Retinal pigment epithelial cell (primary cell): ENCODE results near the gene MEI1.

ENCODE experiments used
- DNase-seq: peaks from one replicate; pipeline ENCODE4 v3.0.0-alpha.2; 2010; ENCODE audit warnings: low read depth
- H3K4me3 ChIP-seq: 2 replicates; pipeline ENCODE4 v1.5.1; 2011; ENCODE audit warnings: mild to moderate bottlenecking, low read length, control low read depth, moderate library complexity
- TF ChIP-seq, protein P1 (sequence below): conservative IDR thresholded peaks from 2 replicates; pipeline ENCODE4 v1.5.1; 2011; ENCODE audit warnings: low read depth, low read length, control low read depth, inconsistent platforms

The MEI1 gene

DNA sequence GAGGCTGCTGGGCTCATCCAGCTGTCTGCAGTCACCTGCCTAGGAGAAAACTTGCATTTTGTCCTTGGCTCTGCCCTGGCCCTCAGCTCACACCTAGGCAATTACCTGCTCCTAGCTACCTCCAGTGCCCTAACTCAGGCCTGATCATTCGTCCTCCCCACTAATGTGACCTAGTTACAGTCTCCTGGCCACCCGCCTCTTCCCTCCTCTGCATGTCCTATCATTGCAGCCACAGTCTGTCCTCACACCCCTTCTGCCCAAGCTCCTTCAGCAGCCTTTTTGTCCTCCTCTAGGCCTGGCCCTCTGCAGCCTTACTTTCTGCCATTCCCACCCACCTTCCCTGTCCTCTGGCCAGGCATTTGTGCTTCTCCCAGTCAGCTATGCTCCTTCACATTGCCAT lies 83.4 kb downstream of the MEI1 start:
- H3K4me3 ChIP-seq, result no peak overlapping the region
- TF ChIP-seq, protein P1, sequence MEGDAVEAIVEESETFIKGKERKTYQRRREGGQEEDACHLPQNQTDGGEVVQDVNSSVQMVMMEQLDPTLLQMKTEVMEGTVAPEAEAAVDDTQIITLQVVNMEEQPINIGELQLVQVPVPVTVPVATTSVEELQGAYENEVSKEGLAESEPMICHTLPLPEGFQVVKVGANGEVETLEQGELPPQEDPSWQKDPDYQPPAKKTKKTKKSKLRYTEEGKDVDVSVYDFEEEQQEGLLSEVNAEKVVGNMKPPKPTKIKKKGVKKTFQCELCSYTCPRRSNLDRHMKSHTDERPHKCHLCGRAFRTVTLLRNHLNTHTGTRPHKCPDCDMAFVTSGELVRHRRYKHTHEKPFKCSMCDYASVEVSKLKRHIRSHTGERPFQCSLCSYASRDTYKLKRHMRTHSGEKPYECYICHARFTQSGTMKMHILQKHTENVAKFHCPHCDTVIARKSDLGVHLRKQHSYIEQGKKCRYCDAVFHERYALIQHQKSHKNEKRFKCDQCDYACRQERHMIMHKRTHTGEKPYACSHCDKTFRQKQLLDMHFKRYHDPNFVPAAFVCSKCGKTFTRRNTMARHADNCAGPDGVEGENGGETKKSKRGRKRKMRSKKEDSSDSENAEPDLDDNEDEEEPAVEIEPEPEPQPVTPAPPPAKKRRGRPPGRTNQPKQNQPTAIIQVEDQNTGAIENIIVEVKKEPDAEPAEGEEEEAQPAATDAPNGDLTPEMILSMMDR, result no peak
- DNase-seq, result no peak

DNA sequence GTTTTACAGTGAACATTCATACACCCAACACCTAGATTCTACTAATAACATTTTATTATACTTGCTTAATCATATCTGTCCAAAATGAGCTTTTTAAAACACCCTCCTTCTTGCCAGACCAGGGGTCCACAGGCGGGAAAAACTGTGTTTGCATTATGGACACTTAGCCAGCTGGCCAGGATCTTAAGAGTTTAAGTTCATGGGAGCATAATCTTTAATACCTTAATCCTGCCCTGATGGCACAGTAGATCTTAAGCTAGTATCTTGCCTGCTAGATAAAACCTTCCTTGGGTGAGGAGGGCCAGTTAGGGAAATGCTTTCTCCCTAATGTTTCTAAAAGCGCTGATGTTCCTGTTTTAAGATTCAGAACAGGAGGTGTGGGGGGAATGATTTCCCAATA lies 88.0 kb downstream of the MEI1 start:
- no peak for DNase-seq
- no peak overlapping the region for H3K4me3 ChIP-seq
- TF ChIP-seq, protein P1, result no peak

DNA sequence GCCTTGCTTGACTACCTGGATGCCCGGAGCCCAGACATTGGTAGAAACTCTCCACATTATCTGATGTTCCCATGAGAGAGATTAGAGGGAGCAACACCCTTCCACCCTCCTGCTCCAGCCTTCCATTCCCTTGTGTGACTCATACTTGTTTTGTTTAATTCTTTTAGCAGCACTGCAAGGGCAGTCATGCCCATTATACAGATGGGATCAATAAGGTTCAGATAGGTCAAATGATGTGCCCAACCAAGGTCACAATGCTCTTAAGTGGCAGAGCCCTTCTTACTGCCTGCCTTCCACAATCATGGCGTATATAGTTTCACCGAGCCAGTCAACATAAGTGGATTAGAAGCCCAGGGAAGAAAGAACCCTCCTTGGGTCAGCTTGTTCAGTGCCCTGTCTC lies 94.6 kb downstream of the MEI1 start:
- TF ChIP-seq, protein P1, result no peak
- no peak for DNase-seq
- H3K4me3 ChIP-seq, result no peak overlapping the region

DNA sequence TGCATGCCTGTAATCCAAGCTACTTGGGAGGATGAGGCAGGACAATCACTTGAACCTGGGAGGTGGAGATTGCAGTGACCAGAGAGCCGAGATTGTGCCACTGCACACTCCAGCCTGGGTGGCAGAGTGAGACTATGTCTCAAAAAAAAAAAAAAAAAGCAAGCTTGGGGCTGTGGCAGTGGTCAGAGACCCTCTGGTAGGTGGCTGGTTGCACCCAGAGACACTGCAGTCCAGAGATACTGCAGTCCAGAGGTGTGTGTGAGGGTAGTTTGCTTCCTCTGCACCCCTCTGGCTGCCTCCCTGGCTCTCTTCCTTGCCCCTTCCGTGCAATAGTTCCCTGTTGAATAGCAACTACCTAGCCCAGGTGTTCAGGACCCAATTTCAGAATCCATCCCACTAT lies 99.4 kb downstream of the MEI1 start:
- TF ChIP-seq, protein P1, result no peak
- no peak overlapping the region for H3K4me3 ChIP-seq
- DNase-seq, result no peak

DNA sequence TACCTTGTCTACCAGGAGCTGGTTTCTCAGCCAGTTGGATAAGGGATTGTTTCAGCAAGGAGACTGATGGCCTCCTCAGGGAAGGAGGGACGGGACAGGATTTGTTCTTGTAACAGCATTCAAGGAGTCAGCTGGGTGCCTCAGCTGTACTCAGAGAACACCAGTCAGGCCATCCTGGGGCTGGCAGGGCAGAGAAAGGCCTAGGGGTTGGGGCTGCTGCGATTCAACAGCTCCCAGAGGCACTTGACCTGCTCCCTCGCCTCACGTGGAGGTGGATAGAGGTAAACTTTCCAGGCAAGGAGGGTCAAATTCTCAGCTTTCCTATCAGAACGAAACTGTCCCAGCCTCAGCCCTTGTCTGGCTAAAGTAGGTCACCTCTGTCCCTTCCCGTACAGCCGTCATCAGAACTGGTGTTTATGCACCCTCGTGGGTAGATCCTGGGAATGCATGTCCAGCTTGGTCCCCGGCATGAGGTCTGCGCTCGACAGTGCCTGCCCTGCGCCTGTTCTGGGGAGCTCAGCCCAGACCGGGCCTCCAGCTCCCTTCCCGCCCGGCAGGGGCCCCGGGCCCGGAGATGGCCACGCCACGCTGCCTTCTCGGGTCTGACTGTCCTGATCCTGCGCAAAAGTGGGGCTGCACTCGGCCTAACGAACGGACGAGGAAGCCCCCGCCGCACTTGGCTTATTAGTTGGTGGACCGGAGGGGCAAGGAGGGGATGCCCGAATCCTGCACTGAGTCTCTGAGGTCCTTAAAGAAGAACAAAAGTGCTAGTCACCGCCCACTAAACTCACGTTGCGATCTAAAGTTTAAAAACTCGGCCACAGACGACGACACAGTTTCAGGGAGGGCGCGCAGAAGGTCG lies 100.4 kb downstream of the MEI1 start:
- peak; percentile 2 for DNase-seq

DNA sequence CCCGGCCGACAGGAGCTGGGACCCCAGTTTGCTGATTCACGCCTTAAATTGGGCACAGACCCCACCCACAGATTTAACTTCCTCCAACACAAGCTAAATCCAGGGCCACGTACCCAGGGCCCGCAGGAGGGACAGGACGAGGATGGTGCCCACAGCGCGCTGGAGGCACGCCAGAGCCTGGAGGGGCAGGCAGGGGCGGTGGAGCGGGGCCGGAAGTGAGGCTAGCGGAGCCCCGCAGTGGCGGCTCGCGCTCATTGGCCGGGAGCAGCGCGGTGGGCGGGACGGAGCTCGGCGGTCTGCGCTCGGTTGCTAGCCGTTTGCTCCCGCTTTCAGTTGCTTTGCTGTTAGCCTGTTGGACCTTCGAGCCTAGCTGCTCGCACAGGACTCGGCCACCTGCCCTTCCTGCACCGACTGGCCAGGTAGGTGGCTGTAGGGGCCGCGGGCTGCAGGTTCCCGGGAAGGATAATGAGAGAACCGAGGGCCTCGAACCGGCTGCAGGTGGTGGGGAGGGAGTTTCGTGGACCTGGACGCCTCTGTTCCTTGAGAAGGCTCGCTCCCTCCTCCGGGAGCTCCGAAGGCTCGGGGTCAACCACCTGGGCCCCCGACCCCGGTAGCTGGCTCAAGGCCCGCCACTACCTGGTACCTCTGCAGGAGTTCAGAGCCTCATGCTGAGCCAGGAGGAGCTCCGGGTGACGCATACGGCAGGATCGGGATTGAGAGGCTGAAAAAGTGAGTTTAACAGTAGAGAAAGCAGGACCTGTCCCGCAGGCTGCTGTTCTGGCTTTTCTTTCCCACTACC lies 101.2 kb downstream of the MEI1 start, which contains the start of gene CCDC134:
CCDC134 (plus strand) TSS at position 332 of the 799 bp plus-strand sequence. CDS start 8,212 bp downstream, outside the sequence.
- DNase-seq, result peak; percentile 25
- TF ChIP-seq, protein P1, result no peak
- peak within 1 kb of the TSS; percentile 93 for H3K4me3 ChIP-seq

More for the DNA sequence above, 100.4 kb downstream of the MEI1 start:
- TF ChIP-seq, protein P1, result no peak
- peak overlapping the region; percentile 93 for H3K4me3 ChIP-seq
